Prostate gland (tissue), 2 donors: ENCODE measurements around the gene RNF213. TPM values are rescaled to one million over a fixed set of nuclear protein-coding genes. Genes with fewer than 3 reads are reported as not detected.

Experiments used
- DNase-seq: peaks from one replicate; pipeline ENCODE4 v3.0.0-alpha.2; 2019; ENCODE audit warnings: low spot score
- H3K27ac ChIP-seq, 2 donors: fragments of 200-600 bp; sonication (generic); 2 replicates each; pipeline ENCODE4 v1.5.1; 2017 to 2019
- H3K27me3 ChIP-seq: fragments of 200-600 bp; sonication (generic); replicated peaks from 2 replicates; pipeline ENCODE4 v1.5.1; 2019; ENCODE audit not compliant: insufficient read depth
- H3K36me3 ChIP-seq, 2 donors: fragments of 200-600 bp; sonication (generic); 1 replicate in 1 of 2; 2 replicates in 1 of 2; pipeline versions ENCODE4 v1.5.1 to v1.8.1; 2017 to 2019
- H3K4me1 ChIP-seq: fragments of 200-600 bp; sonication (generic); replicated peaks from 2 replicates; pipeline ENCODE4 v1.5.1; 2019
- H3K4me3 ChIP-seq, 2 donors: fragments of 200-600 bp; sonication (generic); 2 replicates each; pipeline ENCODE4 v1.5.1; 2017 to 2019
- H3K9me3 ChIP-seq: fragments of 200-600 bp; sonication (generic); 2 replicates; pipeline ENCODE4 v1.5.1; 2017
- CTCF ChIP-seq, 4 experiments: fragments of 200-600 bp in 2 of 4; fragments of 450-650 bp in 2 of 4; sonication (generic) in 2 of 4; IDR thresholded peaks; 1 replicate in 3 of 4; 2 replicates in 1 of 4; pipeline ENCODE4 v1.5.1; 2016 to 2019; ENCODE audit warnings: antibody characterized with exemption in 4 of 4, mild to moderate bottlenecking in 2 of 4, moderate library complexity in 2 of 4
- POLR2A ChIP-seq: fragments of 450-650 bp; IDR thresholded peaks from one replicate; pipeline ENCODE4 v1.6.1; 2016; ENCODE audit warnings: antibody characterized with exemption, mild to moderate bottlenecking
- POLR2AphosphoS5 ChIP-seq: sonication (generic); formaldehyde crosslinking; IDR thresholded peaks from one replicate; pipeline ENCODE4 v1.6.1; 2017; ENCODE audit warnings: antibody characterized with exemption
- WGBS: methylation state at CpG from one replicate; pipeline ENCODE4 v1.1.5; 2018; 5-methylcytosine and 5-hydroxymethylcytosine counted together
- intact Hi-C: fragments of 100-400 bp; cut with DNase I; formaldehyde crosslinking; loops from one replicate; pipeline ENCODE4 v1.14.2; 2022
- total RNA-seq, 2 donors: library from RNA; depleted of rRNA; stranded (reverse); fragments of >200 nt; gene quantifications; one replicate each; pipeline ENCODE4 v1.1.0, GENCODE V29; 2016

Gene RNF213
- total RNA-seq, 2 donors from 2014 or later = 57.7 to 112 TPM

- H3K36me3 ChIP-seq = no peaks in the 10 kb centered on the region
- intact Hi-C loops = no loop called here
- H3K4me1 ChIP-seq = no peaks in the 10 kb centered on the region
- no peaks in the 10 kb centered on the region for H3K27me3 ChIP-seq
- 75% methylated on average over 20 of the region's 20 CpGs for WGBS
- no peak for DNase-seq
- no peak overlapping the region for H3K4me3 ChIP-seq
- H3K9me3 ChIP-seq = no peaks in the 10 kb centered on the region
- TF ChIP-seq POLR2A (no peak), CTCF (IDR thresholded peaks at IDR 0.05) (no peak), POLR2AphosphoS5 (no peak)
- no peak overlapping the region for H3K27ac ChIP-seq
Measured at GRCh38 chr17:80421381-80422090, 160.9 kb downstream of the RNF213 start.

GRCh38 chr17:80422276-80422675 lies 161.6 kb downstream of the RNF213 start:
- Histone ChIP-seq H3K4me1 (no peaks in the 10 kb centered on the region), H3K27ac (no peak overlapping the region), H3K36me3 (no peaks in the 10 kb centered on the region), H3K27me3 (no peaks in the 10 kb centered on the region), H3K9me3 (no peaks in the 10 kb centered on the region), H3K4me3 (no peak overlapping the region)
- intact Hi-C loops = no loop called here
- no peak for DNase-seq
- 81% methylated on average over 18 of the region's 18 CpGs for WGBS
- TF ChIP-seq POLR2A (no peak), CTCF (IDR thresholded peaks at IDR 0.05) (no peak), POLR2AphosphoS5 (no peak)

- WGBS = 67% methylated on average over 18 of the region's 20 CpGs
- H3K36me3 ChIP-seq = no peaks in the 10 kb centered on the region
- no peak overlapping the region for H3K27ac ChIP-seq
- H3K4me3 ChIP-seq = no peak overlapping the region
- H3K4me1 ChIP-seq = no peaks in the 10 kb centered on the region
- DNase-seq = no peak
- intact Hi-C loops = no loop called here
- no peak for TF ChIP-seq POLR2AphosphoS5
- TF ChIP-seq POLR2A = no peak
- no peak for TF ChIP-seq CTCF (IDR thresholded peaks at IDR 0.05)
- H3K27me3 ChIP-seq = no peaks in the 10 kb centered on the region
- H3K9me3 ChIP-seq = no peaks in the 10 kb centered on the region
Measured at GRCh38 chr17:80422981-80423380, 162.3 kb downstream of the RNF213 start.

- TF ChIP-seq POLR2AphosphoS5 = no peak
- no peak for TF ChIP-seq POLR2A
- TF ChIP-seq CTCF (IDR thresholded peaks at IDR 0.05) = no peak
Measured at GRCh38 chr17:80423536-80424225, 163.0 kb downstream of the RNF213 start.

GRCh38 chr17:80424261-80424660 lies 163.6 kb downstream of the RNF213 start:
- WGBS = 70% methylated on average over 8 of the region's 8 CpGs
- no peaks in the 10 kb centered on the region for H3K9me3 ChIP-seq
- intact Hi-C loops = no loop called here

More at GRCh38 chr17:80423536-80424225, 163.0 kb downstream of the RNF213 start:
- 55% methylated on average over 13 of the region's 13 CpGs for WGBS
- H3K27ac ChIP-seq = no peak overlapping the region
- no peaks in the 10 kb centered on the region for H3K27me3 ChIP-seq
- no peak overlapping the region for H3K4me3 ChIP-seq
- no peaks in the 10 kb centered on the region for H3K36me3 ChIP-seq
- no peaks in the 10 kb centered on the region for H3K9me3 ChIP-seq
- intact Hi-C loops = no loop called here
- no peak for DNase-seq
- no peaks in the 10 kb centered on the region for H3K4me1 ChIP-seq

More at GRCh38 chr17:80424261-80424660, 163.6 kb downstream of the RNF213 start:
- Histone ChIP-seq H3K27me3 (no peaks in the 10 kb centered on the region), H3K36me3 (no peaks in the 10 kb centered on the region), H3K4me3 (no peak overlapping the region), H3K4me1 (no peaks in the 10 kb centered on the region), H3K27ac (no peak overlapping the region)
- no peak for TF ChIP-seq POLR2A
- no peak for TF ChIP-seq POLR2AphosphoS5
- no peak for TF ChIP-seq CTCF (IDR thresholded peaks at IDR 0.05)
- DNase-seq = no peak
